GM21723 (cell line): ENCODE data around the gene PPIL6.
"Not testable (repeated sequence)": the region's sequence is repeated elsewhere in the genome, so short reads cannot be mapped to it uniquely, and the experiment has no call there.

Experiments used
- ATAC-seq: cut with Tn5 transposase; IDR thresholded peaks from one replicate; pipeline ENCODE4 v1.9.1; 2021; ENCODE audit warnings: mild to moderate bottlenecking, moderate library complexity; ENCODE audit not compliant: unreplicated experiment

PPIL6 gene

GRCh38 chr6:109467696-109468095 lies 27.3 kb upstream of the PPIL6 start:
- ATAC-seq: no peak

DNA sequence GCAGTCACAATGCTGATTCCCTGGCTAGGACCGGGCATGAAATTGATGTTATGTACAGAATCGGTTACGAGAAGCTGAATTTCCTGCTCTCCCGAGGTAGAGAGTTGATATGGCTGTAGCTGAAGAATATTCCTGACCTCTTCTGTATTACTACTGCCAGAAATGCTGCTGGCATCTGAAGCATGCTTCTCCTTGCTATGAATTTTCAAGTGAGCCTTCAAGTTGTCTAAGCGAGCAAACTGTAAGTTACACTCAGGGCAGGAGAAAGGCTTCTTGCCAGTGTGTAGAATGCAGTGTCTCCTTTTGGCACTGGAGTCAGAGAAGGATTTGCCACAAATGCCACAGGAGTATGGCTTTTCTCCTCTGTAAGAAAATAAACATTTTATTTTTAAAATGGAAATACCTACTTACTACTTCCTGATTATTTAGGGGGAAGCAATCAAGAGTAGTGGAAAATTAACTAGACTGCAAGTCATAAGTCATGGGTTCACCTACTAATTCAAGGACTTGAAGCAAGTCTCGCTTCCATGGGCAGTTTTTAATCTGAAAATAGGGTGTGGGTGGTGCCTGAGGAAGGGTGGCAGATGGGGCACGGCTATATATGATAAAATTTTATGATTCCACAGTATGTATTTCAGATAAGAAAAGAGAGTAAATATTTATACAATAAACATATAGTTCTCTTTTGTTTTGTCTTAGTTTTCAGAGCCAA lies 25.9 kb upstream of the PPIL6 start:
- ATAC-seq: no peak

- ATAC-seq: no peak
Observed at GRCh38 chr6:109465772-109466171, 25.3 kb upstream of the PPIL6 start.

GRCh38 chr6:109461733-109462526 lies 21.5 kb upstream of the PPIL6 start:
- ATAC-seq: no peak

DNA sequence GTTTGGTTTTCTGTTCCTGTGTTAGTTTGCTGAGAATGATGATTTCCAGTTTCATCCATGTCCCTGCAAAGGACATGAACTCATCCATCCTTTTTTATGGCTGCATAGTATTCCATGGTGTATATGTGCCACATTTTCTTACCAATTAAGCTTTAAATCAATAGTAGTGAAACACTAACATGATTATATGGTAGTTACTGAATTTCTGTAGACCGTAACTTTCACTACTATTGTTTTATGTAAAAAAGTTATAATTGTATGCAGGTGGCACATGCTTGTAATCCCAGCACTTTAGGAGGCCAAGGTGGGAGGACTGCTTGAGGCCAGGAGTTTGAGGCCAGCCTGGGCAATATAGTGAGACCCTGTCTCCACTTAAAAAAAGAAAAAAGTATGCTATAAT lies 20.8 kb upstream of the PPIL6 start:
- ATAC-seq: not testable (repeated sequence)

DNA sequence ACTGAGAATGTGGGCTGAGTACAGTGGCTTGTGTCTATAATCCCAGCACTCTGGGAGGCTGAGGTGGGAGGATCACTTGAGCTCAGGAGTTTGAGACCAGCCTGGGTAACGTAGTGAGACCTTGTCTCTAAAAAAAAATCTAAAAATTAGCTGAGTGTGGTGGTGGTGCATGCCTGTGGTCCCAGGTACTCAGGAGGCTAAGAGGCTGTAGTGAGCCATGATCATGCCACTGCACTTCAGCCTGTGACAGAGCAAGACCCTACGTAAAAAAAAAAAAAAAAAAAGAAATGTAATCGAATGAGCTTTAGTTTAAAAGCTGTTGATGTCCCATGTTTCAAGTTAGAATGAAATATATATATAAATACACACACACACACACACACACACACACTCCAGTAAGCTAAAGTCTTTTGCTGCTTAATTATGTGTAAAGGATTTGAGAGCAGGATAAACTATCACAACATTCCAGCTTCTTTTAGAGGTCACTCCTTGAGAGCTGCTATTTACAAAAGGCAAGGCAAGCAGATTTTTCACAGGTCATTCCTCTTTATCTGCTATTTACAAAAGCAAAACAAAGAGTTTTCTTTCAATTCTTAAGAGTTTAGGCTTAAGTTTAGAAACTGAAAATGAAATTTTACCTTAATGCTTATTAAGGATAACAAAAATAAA lies 19.9 kb upstream of the PPIL6 start:
- ATAC-seq: no peak

DNA sequence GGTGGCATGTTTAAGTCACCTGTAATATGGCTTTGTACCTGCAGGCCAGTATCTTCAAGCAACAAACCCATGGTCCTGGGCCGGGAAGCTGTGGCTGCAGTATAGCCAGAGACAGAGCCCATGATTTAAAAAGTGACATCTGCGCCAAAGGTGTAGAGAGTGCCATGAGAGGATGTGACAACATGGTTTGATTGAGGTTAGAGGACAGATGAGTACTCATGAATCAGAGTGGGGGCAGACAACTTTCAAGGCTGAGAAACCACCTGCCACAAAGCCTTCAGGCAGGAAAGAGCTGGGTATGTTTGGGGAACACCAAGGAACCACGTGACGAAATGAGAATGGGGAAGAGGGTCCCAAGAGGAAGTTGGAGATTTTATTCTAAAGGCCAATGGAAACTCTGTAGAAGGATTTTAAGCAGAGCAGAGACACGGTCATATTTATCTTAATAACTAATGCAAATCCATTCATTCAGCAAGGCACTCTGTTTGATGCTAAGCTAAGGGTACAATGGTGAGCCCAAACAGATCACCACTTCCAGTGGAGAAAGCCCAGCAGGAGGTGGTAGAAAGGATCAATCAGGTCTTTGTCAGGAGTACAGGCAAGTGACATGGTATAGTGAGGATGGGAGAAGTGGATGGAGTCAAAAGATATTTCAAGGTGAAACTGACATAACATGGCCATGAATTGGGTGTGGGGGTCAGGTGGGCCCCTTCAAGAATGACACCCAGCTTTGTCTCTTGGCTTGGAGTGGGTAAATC lies 18.5 kb upstream of the PPIL6 start:
- peak; percentile 18 for ATAC-seq

DNA sequence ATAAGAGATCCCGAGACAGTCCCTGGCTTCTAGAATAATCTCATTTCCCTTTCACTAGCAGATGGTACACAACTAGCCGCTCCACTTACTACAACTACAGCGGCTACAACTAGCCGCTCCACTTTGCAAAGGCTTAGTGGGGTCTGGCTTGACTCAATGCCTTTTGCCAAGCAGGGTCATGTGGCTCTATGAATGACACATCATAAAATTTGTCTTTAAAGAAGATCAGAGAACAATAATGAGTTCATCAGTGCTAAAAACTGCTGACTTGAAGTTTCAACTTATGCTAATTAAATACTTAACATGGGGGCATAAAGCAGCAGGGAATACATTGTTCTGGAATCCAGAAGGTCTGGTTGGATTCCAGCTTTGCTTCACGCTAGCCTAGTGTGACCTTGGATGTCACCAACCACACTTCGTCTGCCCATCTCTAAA lies 17.2 kb upstream of the PPIL6 start:
- ATAC-seq: no peak

GRCh38 chr6:109456710-109457561 lies 16.5 kb upstream of the PPIL6 start:
- no peak for ATAC-seq

GRCh38 chr6:109456111-109456583 lies 15.7 kb upstream of the PPIL6 start:
- ATAC-seq: peak; percentile 11

GRCh38 chr6:109455437-109456110 lies 15.1 kb upstream of the PPIL6 start, which contains the start of gene MICAL1:
Gene MICAL1, minus strand, starts transcription at chr6:109455772. Its CDS starts 1,576 bp downstream, at chr6:109454196.
- ATAC-seq: peak; percentile 48

GRCh38 chr6:109454496-109455436 lies 14.3 kb upstream of the PPIL6 start:
- peak; percentile 48 for ATAC-seq

DNA sequence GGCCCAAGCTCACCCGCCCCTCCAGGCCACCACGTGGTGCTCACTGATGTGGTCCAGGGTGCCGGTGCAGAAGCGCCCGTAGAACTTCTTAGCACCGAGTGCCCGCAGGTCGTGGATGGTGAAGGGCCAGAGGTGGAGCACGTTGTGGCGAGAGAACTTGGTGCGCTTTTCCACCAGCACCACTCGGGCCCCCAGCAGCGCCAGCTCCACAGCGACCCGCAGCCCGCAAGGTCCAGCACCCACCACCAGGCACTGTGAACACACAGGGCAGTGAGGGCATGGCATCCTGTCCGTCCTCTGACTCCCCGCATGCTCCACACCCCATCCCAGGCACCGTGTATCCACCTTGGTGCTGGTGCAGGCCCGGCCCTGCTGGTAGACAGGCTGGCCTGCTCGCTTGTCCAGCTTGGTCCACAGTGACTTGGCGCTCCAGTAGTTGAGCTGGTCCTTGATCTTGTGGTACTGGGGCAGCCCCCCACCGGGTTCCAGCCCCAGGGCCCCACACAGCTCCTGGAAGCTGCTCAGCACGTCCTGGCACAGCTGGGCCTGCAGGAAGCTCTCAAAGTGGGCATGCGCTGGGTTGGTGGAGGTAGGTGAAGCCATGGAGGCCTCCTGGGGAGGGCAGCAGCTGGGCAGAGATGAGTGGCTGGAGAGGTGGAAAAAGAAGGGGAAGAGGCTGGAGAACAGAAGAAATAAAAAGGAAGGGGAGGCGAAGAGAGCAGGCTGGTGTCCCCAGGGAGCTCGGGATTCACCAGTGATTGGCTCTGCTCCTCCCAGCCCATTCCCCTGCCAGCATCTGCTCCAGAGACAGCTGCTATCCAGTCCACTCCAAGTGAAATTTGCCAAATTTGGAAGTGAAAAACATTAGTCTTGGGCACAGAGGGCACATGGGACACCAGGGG lies 13.4 kb upstream of the PPIL6 start:
- no peak for ATAC-seq

- ATAC-seq: no peak
Observed at GRCh38 chr6:109453156-109453555, 12.7 kb upstream of the PPIL6 start.

GRCh38 chr6:109452181-109452580 lies 11.8 kb upstream of the PPIL6 start:
- no peak for ATAC-seq

DNA sequence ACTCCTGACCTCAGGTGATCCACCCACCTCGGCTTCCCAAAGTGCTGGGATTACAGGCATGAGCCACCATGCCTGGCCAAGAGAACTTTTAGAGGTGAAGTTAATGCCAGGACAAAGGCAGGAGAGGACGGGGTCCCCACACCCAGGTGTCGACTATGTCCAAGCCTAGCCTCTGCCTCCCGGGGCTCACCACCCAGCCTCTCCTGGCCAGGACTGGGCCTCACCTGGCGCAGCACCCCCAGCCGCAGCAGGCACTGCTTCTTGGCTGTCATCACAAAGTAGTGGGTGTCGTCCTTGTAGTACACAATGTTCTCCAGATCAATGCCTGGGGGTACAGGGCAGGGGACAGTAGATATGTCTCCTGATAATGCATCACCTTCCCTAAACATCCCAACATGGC lies 10.9 kb upstream of the PPIL6 start:
- no peak for ATAC-seq

DNA sequence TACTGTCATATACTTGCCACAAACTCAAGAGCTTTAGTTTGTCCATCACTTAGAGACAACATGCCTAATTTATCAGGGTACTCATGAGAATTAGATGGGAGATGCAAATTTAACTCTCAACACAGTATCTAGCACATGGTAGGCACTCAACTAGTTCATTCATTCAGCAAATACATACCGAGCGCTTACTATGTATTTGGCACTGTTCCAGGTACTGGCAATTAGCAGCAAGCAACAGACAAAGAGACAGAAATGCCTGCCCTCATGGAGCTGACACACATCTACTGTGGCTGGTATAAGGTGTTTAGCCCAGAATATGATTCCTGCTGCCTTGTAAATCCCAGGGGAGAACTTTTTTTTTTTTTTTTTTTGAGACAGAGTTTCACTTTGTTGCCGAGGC lies 10.4 kb upstream of the PPIL6 start:
- no peak for ATAC-seq
